ENCODE measurements around the gene C1orf21. TPM values are rescaled to one million over a fixed set of nuclear protein-coding genes. Genes with fewer than 3 reads are reported as not detected.

Gene C1orf21
- total RNA-seq, 1 experiment from 2014 or later = 15.0 TPM

GRCh38 chr1:184555665-184556641 lies 169.1 kb downstream of the C1orf21 start:
- DNase-seq (ENCODE audit: low read depth) = peak; percentile 33

- DNase-seq (ENCODE audit: low read depth) = no peak
Observed at GRCh38 chr1:184556665-184557064, 169.8 kb downstream of the C1orf21 start.

- no peak for DNase-seq (ENCODE audit: low read depth)
Observed at GRCh38 chr1:184557423-184558347, 170.9 kb downstream of the C1orf21 start.

GRCh38 chr1:184558691-184559090 lies 171.9 kb downstream of the C1orf21 start:
- DNase-seq (ENCODE audit: low read depth) = no peak

GRCh38 chr1:184559117-184559713 lies 172.4 kb downstream of the C1orf21 start:
- no peak for DNase-seq (ENCODE audit: low read depth)

- no peak for DNase-seq (ENCODE audit: low read depth)
Observed at GRCh38 chr1:184562806-184563205, 176.0 kb downstream of the C1orf21 start.

- DNase-seq (ENCODE audit: low read depth) = peak; percentile 12
Observed at GRCh38 chr1:184563308-184563707, 176.5 kb downstream of the C1orf21 start.

- no peak for DNase-seq (ENCODE audit: low read depth)
Observed at GRCh38 chr1:184567009-184567408, 180.2 kb downstream of the C1orf21 start.

GRCh38 chr1:184567637-184568036 lies 180.8 kb downstream of the C1orf21 start:
- DNase-seq (ENCODE audit: low read depth) = peak; percentile 7

- DNase-seq (ENCODE audit: low read depth) = no peak
Observed at GRCh38 chr1:184568148-184568547, 181.3 kb downstream of the C1orf21 start.

- DNase-seq (ENCODE audit: low read depth) = no peak
Observed at GRCh38 chr1:184569106-184569505, 182.3 kb downstream of the C1orf21 start.

- DNase-seq (ENCODE audit: low read depth) = no peak
Observed at GRCh38 chr1:184574588-184574987, 187.8 kb downstream of the C1orf21 start.

- no peak for DNase-seq (ENCODE audit: low read depth)
Observed at GRCh38 chr1:184576822-184577221, 190.0 kb downstream of the C1orf21 start.

GRCh38 chr1:184577319-184577718 lies 190.5 kb downstream of the C1orf21 start:
- DNase-seq (ENCODE audit: low read depth) = no peak

- no peak for DNase-seq (ENCODE audit: low read depth)
Observed at GRCh38 chr1:184582411-184582810, 195.6 kb downstream of the C1orf21 start.

GRCh38 chr1:184583849-184584248 lies 197.0 kb downstream of the C1orf21 start:
- DNase-seq (ENCODE audit: low read depth) = no peak

GRCh38 chr1:184588701-184589100 lies 201.9 kb downstream of the C1orf21 start:
- DNase-seq (ENCODE audit: low read depth) = no peak

- no peak for DNase-seq (ENCODE audit: low read depth)
Observed at GRCh38 chr1:184590163-184590750, 203.4 kb downstream of the C1orf21 start.

GRCh38 chr1:184593597-184593996 lies 206.8 kb downstream of the C1orf21 start:
- no peak for DNase-seq (ENCODE audit: low read depth)

- DNase-seq (ENCODE audit: low read depth) = peak; percentile 64
Observed at GRCh38 chr1:184595596-184595995, 208.8 kb downstream of the C1orf21 start.

All from HT1080 (cell line).